Measurements from ENCODE around the gene SLC17A3.

The SLC17A3 gene

DNA sequence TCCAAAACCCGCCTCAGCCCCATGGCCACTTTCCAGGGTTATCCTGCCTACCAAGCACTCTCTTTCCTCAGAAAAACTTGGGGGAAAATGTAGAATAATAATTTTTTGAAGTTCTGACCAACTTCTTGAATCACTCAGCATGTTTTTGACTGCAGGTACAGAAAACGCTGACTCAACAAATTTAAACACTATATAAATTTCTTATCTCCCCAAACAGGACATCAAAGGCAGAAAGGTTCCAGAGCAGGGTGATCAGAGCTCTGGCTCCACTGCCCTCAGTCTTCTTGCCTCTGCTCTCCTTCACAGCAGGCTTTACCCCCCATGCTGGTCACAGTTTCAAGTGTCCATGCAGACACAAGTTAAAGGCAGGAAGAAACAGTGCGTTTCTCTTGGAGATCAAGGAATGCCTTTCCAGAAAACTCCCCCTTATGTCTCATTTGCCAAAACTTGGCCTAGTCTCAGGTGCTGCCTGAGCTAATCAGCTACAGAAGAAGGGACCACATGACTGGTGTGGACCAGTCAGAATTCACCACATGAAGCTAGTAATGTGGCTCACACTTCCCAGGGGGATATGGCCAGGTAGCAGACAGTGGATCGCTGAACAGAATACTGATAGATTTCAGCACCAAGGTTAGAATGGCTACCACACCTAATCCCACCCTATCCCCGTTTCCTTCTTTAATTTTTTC, 24.4 kb upstream of the SLC17A3 start:
- no peak for TF ChIP-seq CTCF (IDR thresholded peaks at IDR 0.05; ENCODE audit: low read depth, low read length)
- no peak for DNase-seq (ENCODE audit: low read depth)
- H3K4me3 ChIP-seq (ENCODE audit: low read depth, low read length), result no peak overlapping the region

- DNase-seq (ENCODE audit: low read depth), result no peak
These were observed 22.2 kb upstream of the SLC17A3 start for GRCh38 chr6:25896252-25896651.

DNA sequence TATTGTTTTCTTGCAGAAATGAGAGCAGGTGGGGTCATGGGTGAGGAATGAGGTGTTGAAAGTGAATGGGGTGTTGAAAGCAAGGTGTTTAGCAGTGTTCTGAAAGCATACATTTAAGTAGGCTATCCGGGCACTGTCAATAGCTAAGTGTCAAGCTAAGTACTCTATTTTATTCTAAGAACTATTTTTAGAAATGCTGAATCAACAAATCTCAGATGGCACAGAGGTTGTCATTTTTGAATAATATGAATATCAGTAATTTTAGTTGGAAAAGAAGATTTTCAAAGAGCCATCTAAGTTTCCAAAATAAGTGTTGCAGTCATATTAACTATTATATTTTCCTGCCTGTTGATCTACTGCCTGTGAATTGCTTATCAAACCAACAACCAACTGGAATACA, 21.7 kb upstream of the SLC17A3 start:
- DNase-seq (ENCODE audit: low read depth), result no peak
- TF ChIP-seq, protein P1, sequence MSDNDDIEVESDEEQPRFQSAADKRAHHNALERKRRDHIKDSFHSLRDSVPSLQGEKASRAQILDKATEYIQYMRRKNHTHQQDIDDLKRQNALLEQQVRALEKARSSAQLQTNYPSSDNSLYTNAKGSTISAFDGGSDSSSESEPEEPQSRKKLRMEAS (IDR thresholded peaks at IDR 0.05; ENCODE audit: low read depth, low read length), result no peak
- no peak for TF ChIP-seq CTCF (IDR thresholded peaks at IDR 0.05; ENCODE audit: low read depth, low read length)
- TF ChIP-seq MYC (IDR thresholded peaks at IDR 0.05; ENCODE audit: low read depth, low read length), result no peak
- no peak for TF ChIP-seq POLR2A (IDR thresholded peaks at IDR 0.05; ENCODE audit: extremely low read depth, insufficient read length)
- H3K4me3 ChIP-seq (ENCODE audit: low read depth, low read length), result no peak overlapping the region

More at GRCh38 chr6:25896252-25896651, 22.2 kb upstream of the SLC17A3 start:
- TF ChIP-seq CTCF (IDR thresholded peaks at IDR 0.05; ENCODE audit: low read depth, low read length), result no peak
- no peak for TF ChIP-seq POLR2A (IDR thresholded peaks at IDR 0.05; ENCODE audit: extremely low read depth, insufficient read length)
- TF ChIP-seq, protein P1 (IDR thresholded peaks at IDR 0.05; ENCODE audit: low read depth, low read length), result no peak
- no peak for TF ChIP-seq MYC (IDR thresholded peaks at IDR 0.05; ENCODE audit: low read depth, low read length)
- no peak overlapping the region for H3K4me3 ChIP-seq (ENCODE audit: low read depth, low read length)

GRCh38 chr6:25893778-25894177, 19.7 kb upstream of the SLC17A3 start:
- TF ChIP-seq POLR2A (IDR thresholded peaks at IDR 0.05; ENCODE audit: extremely low read depth, insufficient read length), result no peak
- TF ChIP-seq CTCF (IDR thresholded peaks at IDR 0.05; ENCODE audit: low read depth, low read length), result no peak
- TF ChIP-seq MYC (IDR thresholded peaks at IDR 0.05; ENCODE audit: low read depth, low read length), result no peak
- TF ChIP-seq, protein P1 (IDR thresholded peaks at IDR 0.05; ENCODE audit: low read depth, low read length), result no peak
- H3K4me3 ChIP-seq (ENCODE audit: low read depth, low read length), result no peak overlapping the region
- DNase-seq (ENCODE audit: low read depth), result no peak

GRCh38 chr6:25892877-25893276, 18.8 kb upstream of the SLC17A3 start:
- TF ChIP-seq, protein P1 (IDR thresholded peaks at IDR 0.05; ENCODE audit: low read depth, low read length), result no peak
- no peak for TF ChIP-seq CTCF (IDR thresholded peaks at IDR 0.05; ENCODE audit: low read depth, low read length)
- no peak for TF ChIP-seq POLR2A (IDR thresholded peaks at IDR 0.05; ENCODE audit: extremely low read depth, insufficient read length)
- no peak for TF ChIP-seq MYC (IDR thresholded peaks at IDR 0.05; ENCODE audit: low read depth, low read length)
- H3K4me3 ChIP-seq (ENCODE audit: low read depth, low read length), result no peak overlapping the region
- no peak for DNase-seq (ENCODE audit: low read depth)
